HepG2 (cell line): ENCODE measurements around the gene RNFT2. TPM values are rescaled to one million over a fixed set of nuclear protein-coding genes. Genes with fewer than 3 reads are reported as not detected.

ENCODE experiments used
- ATAC-seq: fragments of 200-7000 bp; cut with Tn5 transposase; 3 replicates; pipeline ENCODE4 v1.9.1; 2020; ENCODE audit warnings: mild to moderate bottlenecking, moderate library complexity
- BruUV-seq: library from RNA; stranded (reverse); fragments of 400-500 nt; replicated peaks from 2 replicates; lab custom pipeline; 2021; lab: Mats Ljungman, UMichigan
- CTCF ChIA-PET: fragments of 300-600 bp; formaldehyde crosslinking; extraction: SDS; loops from one replicate; lab custom pipeline; 2021; ENCODE audit warnings: low total read pairs, inconsistent platforms, low intra/inter-chr PET ratio; lab: Yijun Ruan, JAX
- POLR2A ChIA-PET: fragments of 350-600 bp; sonication (Branson Sonifier 250); formaldehyde crosslinking; loops from one replicate; lab custom pipeline; 2020; ENCODE audit warnings: antibody characterized with exemption, inconsistent platforms; lab: Yijun Ruan, JAX
- DNase-seq: peaks from one replicate; pipeline ENCODE4 v3.0.0-alpha.2; 2015; ENCODE audit warnings: low spot score
- FAIRE-seq: peaks from 3 replicates; lab custom pipeline; 2011; peaks lifted over from hg19 to GRCh38; lab: Jason Lieb, UNC
- H2AFZ ChIP-seq: one replicate; pipeline ENCODE4 v1.6.1; 2011; ENCODE audit warnings: low read length, inconsistent platforms
- H3K27ac ChIP-seq: fragments of 300-600 bp; 3 replicates; pipeline ENCODE4 v1.8.0; 2011; ENCODE audit warnings: mixed run types, mild to moderate bottlenecking, mixed read lengths, low read length, inconsistent platforms; ENCODE audit not compliant: insufficient read depth; ENCODE audit errors: extremely low read length
- H3K27me3 ChIP-seq, 2 experiments: fragments of 200-600 bp in 1 of 2; 2 replicates in 1 of 2; 3 replicates in 1 of 2; pipeline versions ENCODE4 v1.6.0 to v1.8.0; 2011; ENCODE audit warnings: low read length in 2 of 2, mild to moderate bottlenecking in 2 of 2, moderate library complexity in 2 of 2, inconsistent platforms in 1 of 2; ENCODE audit not compliant: insufficient read depth in 2 of 2, control insufficient read depth in 1 of 2
- H3K36me3 ChIP-seq, 2 experiments: fragments of 200-600 bp in 1 of 2; replicated peaks in 1 of 2; 2 replicates in 1 of 2; 3 replicates in 1 of 2; pipeline versions ENCODE4 v1.5.1 to v1.8.0; 2011; ENCODE audit warnings: low read length in 2 of 2, inconsistent platforms in 1 of 2; ENCODE audit not compliant: insufficient read depth in 2 of 2, control insufficient read depth in 1 of 2
- H3K4me1 ChIP-seq: 2 replicates; pipeline ENCODE4 v1.5.1; 2012; ENCODE audit warnings: low read length, inconsistent platforms; ENCODE audit not compliant: insufficient read depth
- H3K4me2 ChIP-seq: 2 replicates; pipeline ENCODE4 v1.6.0; 2011; ENCODE audit warnings: low read depth, low read length, inconsistent platforms
- H3K4me3 ChIP-seq, 3 experiments: fragments of 200-600 bp in 1 of 3; sonication (generic), shearing (Covaris generic) in 1 of 3; replicated peaks in 1 of 3; 2 replicates each; pipeline ENCODE4 v1.5.1; 2011 to 2016; ENCODE audit warnings: low read length in 3 of 3, inconsistent platforms in 2 of 3, low read depth in 2 of 3, mild to moderate bottlenecking in 2 of 3, control low read depth in 1 of 3, mixed read lengths in 1 of 3; ENCODE audit not compliant: insufficient read depth in 1 of 3
- H3K79me2 ChIP-seq: one replicate; pipeline ENCODE4 v1.6.1; 2011; ENCODE audit warnings: low read length, inconsistent platforms; ENCODE audit not compliant: insufficient read depth
- H3K9ac ChIP-seq: 2 replicates; pipeline ENCODE4 v1.6.0; 2011; ENCODE audit warnings: mild to moderate bottlenecking, low read depth, low read length, inconsistent platforms; ENCODE audit not compliant: insufficient read depth
- H3K9me3 ChIP-seq: 2 replicates; pipeline ENCODE4 v1.5.1; 2012; ENCODE audit warnings: mild to moderate bottlenecking, low read length
- H4K20me1 ChIP-seq: 2 replicates; pipeline ENCODE4 v1.6.0; 2011; ENCODE audit warnings: inconsistent platforms, mild to moderate bottlenecking, low read length, moderate library complexity; ENCODE audit not compliant: insufficient read depth
- HOXA3 ChIP-seq: sonication (generic); formaldehyde crosslinking; IDR thresholded peaks from 2 replicates; pipeline ENCODE4 v1.5.0; 2020; ENCODE audit warnings: missing genetic modification reagents
- IRF2 ChIP-seq: IDR thresholded peaks from 2 replicates; pipeline ENCODE4 v1.6.1; 2018; ENCODE audit warnings: missing genetic modification reagents, missing compliant biosample characterization
- NR1H2 ChIP-seq: sonication (generic); formaldehyde crosslinking; IDR thresholded peaks from 2 replicates; pipeline ENCODE4 v1.8.1; 2022; ENCODE audit warnings: low read depth, missing genetic modification reagents, borderline replicate concordance
- NR2F1 ChIP-seq, 2 experiments: fragments of 450-650 bp in 1 of 2; formaldehyde crosslinking in 1 of 2; IDR thresholded peaks; 2 replicates each; pipeline versions ENCODE4 v1.5.0 to v1.6.1; 2016 to 2020; ENCODE audit warnings: mild to moderate bottlenecking in 1 of 2, missing compliant biosample characterization in 1 of 2, missing genetic modification reagents in 1 of 2, moderate library complexity in 1 of 2
- NR2F2 ChIP-seq: IDR thresholded peaks from 2 replicates; pipeline ENCODE4 v1.6.1; 2012; ENCODE audit warnings: low read depth, inconsistent platforms, borderline replicate concordance
- RAD21 ChIP-seq: fragments of 450-650 bp; formaldehyde crosslinking; IDR thresholded peaks from 2 replicates; pipeline ENCODE4 v1.5.0; 2020; ENCODE audit warnings: mild to moderate bottlenecking
- RBFOX2 ChIP-seq: fragments of 200-400 bp; formaldehyde crosslinking; IDR thresholded peaks from 2 replicates; pipeline ENCODE4 v1.6.1; 2017; ENCODE audit warnings: low read depth, mild to moderate bottlenecking, low read length
- SMC3 ChIP-seq: IDR thresholded peaks from 2 replicates; pipeline ENCODE4 v1.6.1; 2011; ENCODE audit warnings: low read length, improper control_type of control experiment
- STAG1 ChIP-seq: sonication (generic); formaldehyde crosslinking; IDR thresholded peaks from 2 replicates; pipeline ENCODE4 v1.4.0; 2020; ENCODE audit warnings: missing genetic modification reagents
- TEAD3 ChIP-seq: optimal IDR thresholded peaks from 2 replicates; pipeline ENCODE3; 2016; ENCODE audit warnings: borderline replicate concordance
- ZNF451 ChIP-seq: sonication (generic); formaldehyde crosslinking; IDR thresholded peaks from 2 replicates; pipeline ENCODE4 v1.5.0; 2020; ENCODE audit warnings: mild to moderate bottlenecking, missing genetic modification reagents
- WGBS: methylation state at CpG from one replicate; pipeline ENCODE4 v1.1.6; 2017; ENCODE audit warnings: low lambda C conversion rate; 5-methylcytosine and 5-hydroxymethylcytosine counted together
- in situ Hi-C: cut with HindIII; loops from 2 replicates; pipeline ENCODE4 v1.10.0; 2017; ENCODE audit warnings: low pct_unique_long_range_greater_than_20kb; ENCODE audit not compliant: extremely low pct_ligation_motif_present
- intact Hi-C: fragments of 100-400 bp; cut with micrococcal nuclease; formaldehyde crosslinking; loops from one replicate; pipeline ENCODE4 v1.10.0; 2022; ENCODE audit not compliant: unreplicated experiment
- polyA plus RNA-seq, 8 experiments: library from polyadenylated mRNA; depleted of rRNA in 3 of 8; stranded (reverse) in 7 of 8; unstranded in 1 of 8; fragments of >200 nt; fragmentation: Illumina TruSeq in 4 of 8; extraction: Trizol in 4 of 8; gene quantifications; 2 replicates each; pipeline versions ENCODE4 v1.2.1 to v1.2.3, GENCODE V29; 2011 to 2016; ENCODE audit warnings: low read depth in 4 of 8, missing spikeins in 1 of 8, mixed read lengths in 1 of 8; ENCODE audit not compliant: insufficient read depth in 1 of 8
- total RNA-seq, 5 experiments: library from RNA; depleted of rRNA; stranded (reverse); fragments of >200 nt; fragmentation: Illumina TruSeq; extraction: Trizol; gene quantifications; 2 replicates each; pipeline ENCODE4 v1.2.3, GENCODE V29; 2016; ENCODE audit warnings: low read depth in 1 of 5
- TF ChIP-seq, protein P1 (sequence below): sonication (generic); formaldehyde crosslinking; IDR thresholded peaks from 2 replicates; pipeline ENCODE4 v1.9.0; 2022; ENCODE audit warnings: low read depth, missing genetic modification reagents
- TF ChIP-seq, protein P2 (sequence below): sonication (generic); formaldehyde crosslinking; IDR thresholded peaks from 2 replicates; pipeline ENCODE4 v1.5.0; 2020; ENCODE audit warnings: mild to moderate bottlenecking, missing genetic modification reagents, moderate library complexity
- TF ChIP-seq, protein P3 (sequence below): IDR thresholded peaks from 2 replicates; pipeline ENCODE4 v1.6.1; 2016; ENCODE audit warnings: low read depth, borderline replicate concordance

RNFT2 gene
- total and polyA plus RNA-seq, 2 of the 13 experiments (the other 11 are each of a cell fraction or from before 2014, with no cell fraction given): 3.3 to 8.3 TPM

DNA sequence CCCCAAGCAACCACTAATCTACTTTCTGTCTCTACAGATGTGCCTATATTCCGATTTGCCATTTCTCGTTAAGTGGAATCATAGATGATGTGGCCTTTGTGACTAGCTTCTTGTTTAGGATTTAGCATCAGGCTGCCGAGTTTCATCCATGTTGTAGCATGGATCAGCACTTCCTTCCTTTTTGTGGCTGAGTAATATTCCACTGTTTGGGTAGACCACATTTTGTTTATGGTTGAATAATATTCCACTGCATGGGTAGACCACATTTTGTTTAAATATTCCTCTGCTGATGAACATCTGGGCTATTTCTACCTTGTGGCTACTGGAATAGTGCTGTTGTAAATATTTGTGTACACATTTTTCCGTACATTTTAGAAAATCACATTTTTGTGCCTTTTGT lies 36.7 kb upstream of the RNFT2 start:
- Histone ChIP-seq H4K20me1 (no peaks in the 10 kb centered on the region), H3K27ac (no peak overlapping the region), H3K9me3 (no peaks in the 10 kb centered on the region), H3K4me1 (peaks cover 6% of the 10 kb centered on the region; the same call in 1 of the 2 replicates), H3K79me2 (no peaks in the 10 kb centered on the region), H3K36me3 (no peaks in the 10 kb centered on the region), H2AFZ (no peak overlapping the region), H3K4me3 (no peak overlapping the region), H3K27me3 (no peaks in the 10 kb centered on the region), H3K9ac (no peak overlapping the region), H3K4me2 (no peak overlapping the region)
- intact Hi-C loops (loop anchor here (10.0 kb wide), 2 partner anchors 323 to 413 kb away; no protein-coding TSS in a partner anchor), in situ Hi-C loops (loop anchor here (5.0 to 10.0 kb wide), 3 partner anchors 181 to 413 kb away; partner anchors contain the start of genes FBXW8 and HRK)
- ChIA-PET CTCF (no interaction called here), POLR2A (no interaction called here)
- TF ChIP-seq, protein P1, sequence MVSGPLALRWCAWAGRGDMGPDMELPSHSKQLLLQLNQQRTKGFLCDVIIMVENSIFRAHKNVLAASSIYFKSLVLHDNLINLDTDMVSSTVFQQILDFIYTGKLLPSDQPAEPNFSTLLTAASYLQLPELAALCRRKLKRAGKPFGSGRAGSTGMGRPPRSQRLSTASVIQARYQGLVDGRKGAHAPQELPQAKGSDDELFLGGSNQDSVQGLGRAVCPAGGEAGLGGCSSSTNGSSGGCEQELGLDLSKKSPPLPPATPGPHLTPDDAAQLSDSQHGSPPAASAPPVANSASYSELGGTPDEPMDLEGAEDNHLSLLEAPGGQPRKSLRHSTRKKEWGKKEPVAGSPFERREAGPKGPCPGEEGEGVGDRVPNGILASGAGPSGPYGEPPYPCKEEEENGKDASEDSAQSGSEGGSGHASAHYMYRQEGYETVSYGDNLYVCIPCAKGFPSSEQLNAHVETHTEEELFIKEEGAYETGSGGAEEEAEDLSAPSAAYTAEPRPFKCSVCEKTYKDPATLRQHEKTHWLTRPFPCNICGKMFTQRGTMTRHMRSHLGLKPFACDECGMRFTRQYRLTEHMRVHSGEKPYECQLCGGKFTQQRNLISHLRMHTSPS (CRISPR knock-in tag): no peak
- TF ChIP-seq NR1H2 (CRISPR knock-in tag) (no peak), ZNF451 (no peak)
- no peak for FAIRE-seq
- 26% methylated on average over 4 of the region's 4 CpGs for WGBS
- ATAC-seq: no peak
- no peak for DNase-seq
- no TSS peak for BruUV-seq

DNA sequence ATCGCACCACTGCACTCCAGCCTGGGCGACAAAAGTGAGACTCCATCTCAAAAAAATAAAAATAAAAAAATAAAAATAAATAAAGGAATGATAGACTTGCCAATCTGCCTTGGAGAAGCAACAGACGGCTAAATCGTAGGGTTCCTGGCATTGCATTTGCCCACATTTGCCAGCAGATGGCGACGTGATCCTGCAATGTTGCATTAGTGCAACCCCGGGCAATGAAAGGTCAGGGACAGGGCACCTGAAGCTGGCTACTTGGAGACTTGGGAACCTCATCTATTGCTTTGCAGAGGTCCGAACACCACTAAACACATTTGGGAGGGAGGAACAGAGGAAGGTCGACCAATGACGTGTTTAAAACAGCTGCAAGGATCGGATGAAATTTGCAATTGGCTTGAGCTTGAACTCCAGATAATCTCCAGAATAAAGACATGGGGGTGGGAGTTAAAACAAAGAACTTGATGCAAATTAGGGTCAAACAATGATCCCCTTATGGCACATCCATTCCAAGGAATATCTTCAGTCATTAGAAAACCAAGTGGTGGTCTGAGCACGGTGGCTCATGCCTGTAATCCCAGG lies 34.8 kb upstream of the RNFT2 start:
- H3K27ac ChIP-seq: no peak overlapping the region
- H2AFZ ChIP-seq: no peak overlapping the region
- ChIA-PET CTCF (interaction anchor here (0.7 to 1.7 kb wide), 5 partner anchors 178 to 417 kb away, joined by 3 to 5 read pairs (median 3); partner anchors contain the start of gene HRK), POLR2A (no interaction called here)
- in situ Hi-C loops: loop anchor here (5.0 to 10.0 kb wide), 3 partner anchors 179 to 411 kb away; partner anchors contain the start of genes FBXW8 and HRK
- no peaks in the 10 kb centered on the region for H4K20me1 ChIP-seq
- 7% methylated on average over 12 of the region's 12 CpGs for WGBS
- H3K4me2 ChIP-seq: peak overlapping the region; percentile 20; the same call in 1 of the 2 replicates
- H3K9me3 ChIP-seq: no peaks in the 10 kb centered on the region
- intact Hi-C loops: loop anchor here (2.0 to 10.0 kb wide), 3 partner anchors 179 to 411 kb away; no protein-coding TSS in a partner anchor
- H3K4me1 ChIP-seq: peaks cover 7% of the 10 kb centered on the region; the same call in 1 of the 2 replicates
- no peaks in the 10 kb centered on the region for H3K36me3 ChIP-seq
- H3K9ac ChIP-seq: no peak overlapping the region
- H3K27me3 ChIP-seq: no peaks in the 10 kb centered on the region
- H3K79me2 ChIP-seq: no peaks in the 10 kb centered on the region
- peak; percentile 62 for DNase-seq
- FAIRE-seq: peak; percentile 90
- no TSS peak for BruUV-seq
- ATAC-seq: peak; percentile 76
- no peak overlapping the region for H3K4me3 ChIP-seq
- TF ChIP-seq NR2F1 (CRISPR knock-in tag; IDR thresholded peaks at IDR 0.05): peak; percentile 92 to 98
- peak; percentile 54 for TF ChIP-seq TEAD3 (CRISPR knock-in tag)
- TF ChIP-seq RBFOX2: no peak
- peak; percentile 96 for TF ChIP-seq SMC3
- TF ChIP-seq NR2F2: peak; percentile 75; the same call in 1 of the 2 replicates
- TF ChIP-seq, protein P2, sequence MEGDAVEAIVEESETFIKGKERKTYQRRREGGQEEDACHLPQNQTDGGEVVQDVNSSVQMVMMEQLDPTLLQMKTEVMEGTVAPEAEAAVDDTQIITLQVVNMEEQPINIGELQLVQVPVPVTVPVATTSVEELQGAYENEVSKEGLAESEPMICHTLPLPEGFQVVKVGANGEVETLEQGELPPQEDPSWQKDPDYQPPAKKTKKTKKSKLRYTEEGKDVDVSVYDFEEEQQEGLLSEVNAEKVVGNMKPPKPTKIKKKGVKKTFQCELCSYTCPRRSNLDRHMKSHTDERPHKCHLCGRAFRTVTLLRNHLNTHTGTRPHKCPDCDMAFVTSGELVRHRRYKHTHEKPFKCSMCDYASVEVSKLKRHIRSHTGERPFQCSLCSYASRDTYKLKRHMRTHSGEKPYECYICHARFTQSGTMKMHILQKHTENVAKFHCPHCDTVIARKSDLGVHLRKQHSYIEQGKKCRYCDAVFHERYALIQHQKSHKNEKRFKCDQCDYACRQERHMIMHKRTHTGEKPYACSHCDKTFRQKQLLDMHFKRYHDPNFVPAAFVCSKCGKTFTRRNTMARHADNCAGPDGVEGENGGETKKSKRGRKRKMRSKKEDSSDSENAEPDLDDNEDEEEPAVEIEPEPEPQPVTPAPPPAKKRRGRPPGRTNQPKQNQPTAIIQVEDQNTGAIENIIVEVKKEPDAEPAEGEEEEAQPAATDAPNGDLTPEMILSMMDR (CRISPR knock-in tag): peak; percentile 92
- TF ChIP-seq, protein P3, sequence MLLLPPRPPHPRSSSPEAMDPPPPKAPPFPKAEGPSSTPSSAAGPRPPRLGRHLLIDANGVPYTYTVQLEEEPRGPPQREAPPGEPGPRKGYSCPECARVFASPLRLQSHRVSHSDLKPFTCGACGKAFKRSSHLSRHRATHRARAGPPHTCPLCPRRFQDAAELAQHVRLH (CRISPR knock-in tag): no peak
- peak; percentile 57; the same call in 1 of the 2 replicates for TF ChIP-seq IRF2 (CRISPR knock-in tag)
- peak; percentile 86 for TF ChIP-seq RAD21 (CRISPR knock-in tag)
- TF ChIP-seq STAG1 (CRISPR knock-in tag): peak; percentile 97
- peak; percentile 18; the same call in 1 of the 2 replicates for TF ChIP-seq HOXA3 (CRISPR knock-in tag)
